ENCODE data around the gene KCNQ2. TPM values are rescaled to one million over a fixed set of nuclear protein-coding genes. Genes with fewer than 3 reads are reported as not detected.

The KCNQ2 gene
- total RNA-seq, 4 donors from 2014 or later = not detected

GRCh38 chr20:63364801-63365585, 107.5 kb downstream of the KCNQ2 start:
- no peaks in the 10 kb centered on the region for H3K9me3 ChIP-seq
- H3K4me3 ChIP-seq = no peak overlapping the region
- no peak overlapping the region for H3K27ac ChIP-seq
- no CpG with 5 or more reads among the region's 20 CpGs for WGBS, 2 donors
- peaks cover 4 to 9% (median 6%) of the 10 kb centered on the region in 3 donors for H3K4me1 ChIP-seq
- TF ChIP-seq POLR2A (IDR thresholded peaks at IDR 0.05) = no peak
- TF ChIP-seq CTCF (IDR thresholded peaks at IDR 0.05) = no peak
- H3K27me3 ChIP-seq = peaks cover 0 to 100% (median 7%) of the 10 kb centered on the region in 4 donors
- no peaks in the 10 kb centered on the region for H3K36me3 ChIP-seq
- intact Hi-C loops (cut with DNase I) = no loop called here
- no peak for DNase-seq

GRCh38 chr20:63363981-63364561, 108.4 kb downstream of the KCNQ2 start:
- Histone ChIP-seq H3K9me3 (no peaks in the 10 kb centered on the region), H3K4me3 (no peak overlapping the region), H3K36me3 (no peaks in the 10 kb centered on the region), H3K27ac (no peak overlapping the region), H3K27me3 (peaks cover 0 to 100% (median 8%) of the 10 kb centered on the region in 4 donors), H3K4me1 (peaks cover 4 to 9% (median 6%) of the 10 kb centered on the region in 3 donors)
- DNase-seq = no peak
- 67 to 69% methylated on average over 11 to 13 of the region's 19 CpGs for WGBS, 2 donors
- no peak for TF ChIP-seq POLR2A (IDR thresholded peaks at IDR 0.05)
- no peak for TF ChIP-seq CTCF (IDR thresholded peaks at IDR 0.05)
- intact Hi-C loops (cut with DNase I) = no loop called here

GRCh38 chr20:63363013-63363957, 109.2 kb downstream of the KCNQ2 start:
- Histone ChIP-seq H3K36me3 (no peaks in the 10 kb centered on the region), H3K27ac (no peak overlapping the region), H3K4me1 (peaks cover 4 to 9% (median 6%) of the 10 kb centered on the region in 3 donors), H3K4me3 (no peak overlapping the region), H3K9me3 (no peaks in the 10 kb centered on the region), H3K27me3 (peaks cover 0 to 100% (median 8%) of the 10 kb centered on the region in 4 donors)
- WGBS, 2 donors = 67 to 75% methylated on average over 6 to 12 of the region's 23 CpGs
- no peak for DNase-seq
- TF ChIP-seq CTCF (IDR thresholded peaks at IDR 0.05) (no peak), POLR2A (IDR thresholded peaks at IDR 0.05) (no peak)
- intact Hi-C loops (cut with DNase I) = no loop called here

GRCh38 chr20:63362436-63363009, 109.9 kb downstream of the KCNQ2 start:
- H3K27ac ChIP-seq = no peak overlapping the region
- TF ChIP-seq POLR2A (IDR thresholded peaks at IDR 0.05) (no peak), CTCF (IDR thresholded peaks at IDR 0.05) (no peak)
- H3K4me1 ChIP-seq = peaks cover 4 to 15% (median 6%) of the 10 kb centered on the region in 3 donors
- WGBS, 2 donors = 56 to 68% methylated on average over 4 to 11 of the region's 16 CpGs
- H3K4me3 ChIP-seq = no peak overlapping the region
- intact Hi-C loops (cut with DNase I) = no loop called here
- no peak for DNase-seq
- peaks cover 0 to 100% (median 8%) of the 10 kb centered on the region in 4 donors for H3K27me3 ChIP-seq
- H3K36me3 ChIP-seq = no peaks in the 10 kb centered on the region
- no peaks in the 10 kb centered on the region for H3K9me3 ChIP-seq
